Islet precursor cell (in vitro differentiated cells): ENCODE measurements around the gene SCO1.

ENCODE experiments used
- DNase-seq: peaks from one replicate; pipeline ENCODE4 v3.0.0-alpha.2; 2018

The SCO1 gene

GRCh38 chr17:10649602-10650001 is 47.7 kb downstream of the SCO1 start:
- no peak for DNase-seq

- no peak for DNase-seq
Observed at GRCh38 chr17:10648956-10649355, 48.4 kb downstream of the SCO1 start.

- no peak for DNase-seq
Observed at GRCh38 chr17:10648381-10648780, 49.0 kb downstream of the SCO1 start.

- peak; percentile 88 for DNase-seq
Observed at GRCh38 chr17:10646392-10646990, 50.8 kb downstream of the SCO1 start.

- DNase-seq = no peak
Observed at GRCh38 chr17:10640475-10640874, 56.9 kb downstream of the SCO1 start.

GRCh38 chr17:10638151-10638550 is 59.2 kb downstream of the SCO1 start:
- no peak for DNase-seq

GRCh38 chr17:10635290-10635689 is 62.0 kb downstream of the SCO1 start:
- DNase-seq = no peak

GRCh38 chr17:10633738-10634379 is 63.5 kb downstream of the SCO1 start:
- no peak for DNase-seq

- no peak for DNase-seq
Observed at GRCh38 chr17:10631701-10632100, 65.6 kb downstream of the SCO1 start.

GRCh38 chr17:10631048-10631700 is 66.2 kb downstream of the SCO1 start:
- peak; percentile 74 for DNase-seq

- DNase-seq = no peak
Observed at GRCh38 chr17:10629706-10630105, 67.6 kb downstream of the SCO1 start.

GRCh38 chr17:10628756-10629155 is 68.6 kb downstream of the SCO1 start:
- DNase-seq = peak; percentile 70

GRCh38 chr17:10626390-10626789 is 70.9 kb downstream of the SCO1 start:
- DNase-seq = no peak

- no peak for DNase-seq
Observed at GRCh38 chr17:10624969-10625368, 72.4 kb downstream of the SCO1 start.

- DNase-seq = no peak
Observed at GRCh38 chr17:10623737-10624338, 73.5 kb downstream of the SCO1 start.

GRCh38 chr17:10622617-10623485 is 74.5 kb downstream of the SCO1 start:
- DNase-seq = no peak
